GM12878 (cell line): Measurements from ENCODE around the gene ASCL4. TPM values are rescaled to one million over a fixed set of nuclear protein-coding genes. Genes with fewer than 3 reads are reported as not detected.

Source experiments
- ATAC-seq: fragments of 200-7000 bp; cut with Tn5 transposase; 3 replicates; pipeline ENCODE4 v1.9.1; 2020; ENCODE audit warnings: mild to moderate bottlenecking, moderate library complexity
- BruUV-seq: library from RNA; stranded (reverse); fragments of 400-500 nt; replicated peaks from 2 replicates; lab custom pipeline; 2021; lab: Mats Ljungman, UMichigan
- CTCF ChIA-PET: fragments of 300-600 bp; sonication (Branson Sonifier 250); formaldehyde crosslinking; extraction: SDS; loops from one replicate; lab custom pipeline; 2021; ENCODE audit warnings: inconsistent platforms; lab: Yijun Ruan, JAX
- POLR2A ChIA-PET: fragments of 350-600 bp; formaldehyde crosslinking; extraction: SDS; loops from one replicate; lab custom pipeline; 2021; ENCODE audit warnings: inconsistent platforms; lab: Charles Lee
- RAD21 ChIA-PET: fragments of 300-600 bp; sonication (Branson Sonifier 250); formaldehyde crosslinking; loops from one replicate; lab custom pipeline; 2023; ENCODE audit warnings: antibody characterized with exemption; ENCODE audit not compliant: unreplicated experiment; lab: Charles Lee
- SMC1A ChIA-PET: fragments of 300-600 bp; sonication (Branson Sonifier 250); formaldehyde crosslinking; loops from one replicate; lab custom pipeline; 2023; ENCODE audit not compliant: unreplicated experiment, uncharacterized antibody; lab: Charles Lee
- DNase-seq: peaks from one replicate; pipeline ENCODE4 v3.0.0-alpha.2; 2011; ENCODE audit warnings: low read depth, low spot score
- FAIRE-seq: peaks from 3 replicates; lab custom pipeline; 2011; peaks lifted over from hg19 to GRCh38; lab: Jason Lieb, UNC
- H2AFZ ChIP-seq: 2 replicates; pipeline ENCODE4 v1.6.0; 2011; ENCODE audit warnings: low read depth, low read length, control low read depth; ENCODE audit not compliant: control insufficient read depth
- H3K27ac ChIP-seq: 2 replicates; pipeline ENCODE4 v1.5.1; 2011; ENCODE audit warnings: control low read depth; ENCODE audit not compliant: control insufficient read depth, insufficient read depth
- H3K27me3 ChIP-seq, 2 experiments: replicated peaks in 1 of 2; 2 replicates each; pipeline versions ENCODE4 v1.6.0 to v1.6.1; 2011; ENCODE audit warnings: low read length in 1 of 2; ENCODE audit not compliant: control insufficient read depth in 2 of 2, insufficient read depth in 2 of 2
- H3K36me3 ChIP-seq, 2 experiments: 2 replicates each; pipeline ENCODE4 v1.5.1; 2011; ENCODE audit warnings: low read length in 1 of 2; ENCODE audit not compliant: control insufficient read depth in 2 of 2, insufficient read depth in 2 of 2
- H3K4me1 ChIP-seq: 2 replicates; pipeline ENCODE4 v1.6.1; 2011; ENCODE audit warnings: mild to moderate bottlenecking, low read length, moderate library complexity, mixed read lengths; ENCODE audit not compliant: control insufficient read depth, insufficient read depth
- H3K4me2 ChIP-seq: 2 replicates; pipeline ENCODE4 v1.6.0; 2011; ENCODE audit warnings: control low read depth; ENCODE audit not compliant: control insufficient read depth, insufficient read depth
- H3K4me3 ChIP-seq: fragments of 200-600 bp; sonication (generic); 2 replicates; pipeline ENCODE4 v1.5.1; 2016
- H3K79me2 ChIP-seq: 2 replicates; pipeline ENCODE4 v1.6.0; 2011; ENCODE audit warnings: low read length; ENCODE audit not compliant: control insufficient read depth, insufficient read depth
- H3K9ac ChIP-seq: 2 replicates; pipeline ENCODE4 v1.8.0; 2011; ENCODE audit warnings: low read length, control low read depth, mixed read lengths; ENCODE audit not compliant: control insufficient read depth, insufficient read depth
- H3K9me3 ChIP-seq: replicated peaks from 3 replicates; pipeline ENCODE4 v1.5.1; 2011; ENCODE audit warnings: mild to moderate bottlenecking, low read length; ENCODE audit not compliant: control insufficient read depth, insufficient read depth
- H4K20me1 ChIP-seq: 2 replicates; pipeline ENCODE4 v1.6.0; 2011; ENCODE audit not compliant: control insufficient read depth, insufficient read depth
- BRCA1 ChIP-seq: IDR thresholded peaks from 2 replicates; pipeline ENCODE4 v1.6.1; 2011; ENCODE audit warnings: low read depth, low read length, improper control_type of control experiment
- EP300 ChIP-seq, 2 experiments: fragments of 150-350 bp in 1 of 2; IDR thresholded peaks; 2 replicates each; pipeline ENCODE4 v1.6.1; 2011 to 2012; ENCODE audit warnings: low read depth in 2 of 2, low read length in 2 of 2, borderline replicate concordance in 1 of 2, improper control_type of control experiment in 1 of 2, inconsistent platforms in 1 of 2; ENCODE audit not compliant: control insufficient read depth in 1 of 2
- MXI1 ChIP-seq: fragments of 150-350 bp; IDR thresholded peaks from 2 replicates; pipeline ENCODE4 v1.6.1; 2011; ENCODE audit warnings: low read depth, mild to moderate bottlenecking, inconsistent platforms, low read length, improper control_type of control experiment
- NBN ChIP-seq: fragments of 450-650 bp; IDR thresholded peaks from 2 replicates; pipeline ENCODE4 v1.6.1; 2016
- NFIC ChIP-seq: IDR thresholded peaks from 2 replicates; pipeline ENCODE4 v1.6.1; 2012; ENCODE audit warnings: low read depth, mild to moderate bottlenecking, inconsistent platforms, low read length, moderate library complexity
- POU2F2 ChIP-seq: IDR thresholded peaks from 3 replicates; pipeline ENCODE4 v1.6.1; 2011; ENCODE audit warnings: low read depth, mild to moderate bottlenecking, low read length, borderline replicate concordance
- RAD21 ChIP-seq: IDR thresholded peaks from 2 replicates; pipeline ENCODE4 v1.6.1; 2011; ENCODE audit warnings: mild to moderate bottlenecking, low read depth, low read length, moderate library complexity; ENCODE audit not compliant: insufficient read depth
- RUNX3 ChIP-seq: IDR thresholded peaks from 2 replicates; pipeline ENCODE4 v1.6.1; 2012; ENCODE audit warnings: low read length, inconsistent platforms
- SPI1 ChIP-seq: IDR thresholded peaks from 2 replicates; pipeline ENCODE4 v1.6.1; 2011; ENCODE audit warnings: low read depth, mild to moderate bottlenecking, low read length, moderate library complexity, borderline replicate concordance; ENCODE audit not compliant: insufficient read depth
- TBL1XR1 ChIP-seq: IDR thresholded peaks from 2 replicates; pipeline ENCODE4 v1.6.1; 2012; ENCODE audit warnings: low read depth, low read length, improper control_type of control experiment
- YY1 ChIP-seq: IDR thresholded peaks from 2 replicates; pipeline ENCODE4 v1.6.1; 2011; ENCODE audit warnings: low read depth, mild to moderate bottlenecking, low read length
- ZNF24 ChIP-seq: fragments of 450-650 bp; IDR thresholded peaks from 2 replicates; pipeline ENCODE4 v1.6.1; 2017; ENCODE audit warnings: antibody characterized with exemption, mild to moderate bottlenecking
- WGBS: methylation state at CpG from one replicate; pipeline ENCODE4 v1.1.6; 2016; ENCODE audit warnings: low lambda C conversion rate; ENCODE audit not compliant: insufficient replicate concordance, insufficient coverage; ENCODE audit errors: missing lambda C conversion rate; 5-methylcytosine and 5-hydroxymethylcytosine counted together
- in situ Hi-C: fragments of 300-500 bp; cut with MboI; formaldehyde crosslinking; loops from 9 replicates; pipeline ENCODE4 v1.14.3; 2018; ENCODE audit warnings: mixed read lengths
- intact Hi-C: fragments of 100-400 bp; cut with micrococcal nuclease; formaldehyde crosslinking; loops from one replicate; pipeline ENCODE4 v1.14.2; 2022; ENCODE audit not compliant: unreplicated experiment
- polyA plus RNA-seq, 11 experiments: library from polyadenylated mRNA; depleted of rRNA in 4 of 11; unstranded in 6 of 11; stranded (reverse) in 5 of 11; fragments of >200 nt; fragmentation: Nextera tagmentation in 4 of 11; fragmentation: Illumina TruSeq in 1 of 11; extraction: Ambion mirVana in 4 of 11; extraction: Trizol in 1 of 11; gene quantifications; 1 replicate in 1 of 11; 2 replicates in 10 of 11; pipeline versions ENCODE4 v1.2.1 to v1.2.3, GENCODE V29; 2011 to 2016; ENCODE audit warnings: inconsistent platforms in 2 of 11, missing spikeins in 2 of 11, low read depth in 1 of 11
- total RNA-seq, 4 experiments: library from RNA; depleted of rRNA in 3 of 4; stranded (reverse); fragments of >200 nt in 3 of 4; fragmentation: Illumina TruSeq in 1 of 4; extraction: Trizol in 1 of 4; gene quantifications; 2 replicates each; pipeline versions ENCODE4 v1.2.1 to v1.2.3, GENCODE V29; 2013 to 2021
- TF ChIP-seq, protein P1 (sequence below): fragments of 450-650 bp; IDR thresholded peaks from 2 replicates; pipeline ENCODE4 v1.6.1; 2018; ENCODE audit warnings: mild to moderate bottlenecking, low read depth, moderate library complexity; ENCODE audit not compliant: partially characterized antibody
- TF ChIP-seq, protein P2 (sequence below): IDR thresholded peaks from 2 replicates; pipeline ENCODE4 v1.6.1; 2011; ENCODE audit warnings: low read depth, mild to moderate bottlenecking, low read length, moderate library complexity, borderline replicate concordance; ENCODE audit errors: extremely low read depth

The ASCL4 gene
- total and polyA plus RNA-seq, 10 of the 15 experiments (the other 5 are each of a cell fraction or from before 2014, with no cell fraction given), result not detected

DNA sequence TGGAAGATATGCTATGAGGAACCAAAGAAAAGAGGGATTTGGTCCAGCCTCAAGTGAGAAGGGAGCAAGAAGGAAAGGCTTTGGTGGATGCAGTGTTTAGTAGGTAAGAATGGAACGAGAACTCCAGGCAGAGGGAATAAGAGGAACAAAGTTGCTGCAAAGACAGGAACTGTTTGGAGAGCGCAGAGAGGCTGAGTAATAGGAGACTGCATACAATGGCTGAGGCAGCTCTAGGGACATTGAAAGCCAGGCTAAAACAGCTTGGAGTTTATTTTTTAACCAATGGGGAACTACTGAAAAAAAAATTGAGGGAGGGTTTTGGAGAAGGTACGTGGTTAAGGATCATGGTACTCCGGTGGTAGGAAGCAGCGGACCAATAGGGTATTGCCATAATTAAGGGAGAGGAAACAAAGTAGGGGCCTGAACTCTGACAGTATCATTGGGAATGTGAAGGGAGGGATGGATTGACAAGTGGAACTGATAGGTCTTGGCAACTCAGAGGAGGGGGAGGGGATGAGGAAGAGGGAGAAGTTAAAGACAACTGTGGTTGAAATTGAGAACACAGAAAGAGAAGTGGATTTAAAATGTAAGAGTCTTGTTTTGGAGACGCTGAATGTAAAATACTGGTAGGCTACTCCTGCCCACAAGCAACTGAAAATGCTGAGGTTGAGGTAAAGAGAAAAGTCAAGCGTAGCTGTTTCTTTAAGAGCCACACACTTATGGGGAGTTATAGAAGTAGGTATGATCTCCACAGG, 4.8 kb downstream of the ASCL4 start (continued):
- peak; percentile 70; the same call in 1 of the 2 replicates for TF ChIP-seq TBL1XR1
- TF ChIP-seq EP300 (IDR thresholded peaks at IDR 0.05; ENCODE audit: borderline replicate concordance in 1 of 2, control insufficient read depth in 1 of 2, low read depth in 2 of 2, low read length in 2 of 2), result peak; percentile 47 to 79; a peak in 3 of 4 replicates
- no peak for TF ChIP-seq BRCA1
- no peak for TF ChIP-seq YY1
- no peak for TF ChIP-seq ZNF24

DNA sequence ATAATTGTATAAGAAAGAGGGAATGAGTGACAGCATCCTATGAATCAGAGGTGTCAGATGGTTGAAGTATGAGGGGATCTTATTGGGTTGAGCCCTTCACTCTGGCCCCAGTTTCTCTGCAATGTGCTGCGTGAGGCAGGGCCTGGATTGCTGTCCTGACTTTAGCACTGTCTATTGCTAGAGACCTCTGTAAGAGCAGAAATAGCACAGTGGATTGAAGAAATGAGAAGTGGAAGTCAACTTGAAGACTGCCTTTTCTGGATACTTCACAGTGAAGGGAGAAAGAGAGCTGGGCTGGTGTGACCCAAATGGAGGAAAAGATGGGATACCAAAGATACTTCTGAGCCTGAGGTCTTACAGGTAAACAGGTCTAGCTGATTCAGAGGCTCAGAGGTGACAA, 5.8 kb downstream of the ASCL4 start:
- in situ Hi-C loops, result no loop called here
- Histone ChIP-seq H3K4me2 (peak overlapping the region; percentile 49), H3K27me3 (peaks cover 0 to 2% of the 10 kb centered on the region in 2 experiments; a peak in 3 of 4 replicates), H3K9ac (no peak overlapping the region), H3K79me2 (no peaks in the 10 kb centered on the region), H3K4me3 (no peak overlapping the region), H3K36me3 (no peaks in the 10 kb centered on the region), H2AFZ (no peak overlapping the region), H3K9me3 (no peaks in the 10 kb centered on the region; the same call in 2 of the 3 replicates), H3K4me1 (peaks cover 42% of the 10 kb centered on the region), H3K27ac (no peak overlapping the region), H4K20me1 (no peaks in the 10 kb centered on the region)
- intact Hi-C loops, result loop anchor here (5.0 kb wide), 1 partner anchor 52 kb away; no protein-coding TSS in a partner anchor
- 100% methylated on average over 1 of the region's 1 CpG for WGBS
- BruUV-seq, result no TSS peak
- FAIRE-seq (no peak), ATAC-seq (no peak), DNase-seq (no peak)
- CTCF ChIA-PET, result interaction anchor here (1.9 kb wide), 1 partner anchor 20 kb away, joined by 5 read pairs; no protein-coding TSS in a partner anchor
- POLR2A ChIA-PET, result no interaction called here
- TF ChIP-seq MXI1 (no peak), RAD21 (no peak), NFIC (no peak), POU2F2 (no peak), NBN (no peak), SPI1 (0 out of 2 replicates have a peak, but pooled peaks have one; percentile 6), RUNX3 (no peak)
- TF ChIP-seq, protein P1, sequence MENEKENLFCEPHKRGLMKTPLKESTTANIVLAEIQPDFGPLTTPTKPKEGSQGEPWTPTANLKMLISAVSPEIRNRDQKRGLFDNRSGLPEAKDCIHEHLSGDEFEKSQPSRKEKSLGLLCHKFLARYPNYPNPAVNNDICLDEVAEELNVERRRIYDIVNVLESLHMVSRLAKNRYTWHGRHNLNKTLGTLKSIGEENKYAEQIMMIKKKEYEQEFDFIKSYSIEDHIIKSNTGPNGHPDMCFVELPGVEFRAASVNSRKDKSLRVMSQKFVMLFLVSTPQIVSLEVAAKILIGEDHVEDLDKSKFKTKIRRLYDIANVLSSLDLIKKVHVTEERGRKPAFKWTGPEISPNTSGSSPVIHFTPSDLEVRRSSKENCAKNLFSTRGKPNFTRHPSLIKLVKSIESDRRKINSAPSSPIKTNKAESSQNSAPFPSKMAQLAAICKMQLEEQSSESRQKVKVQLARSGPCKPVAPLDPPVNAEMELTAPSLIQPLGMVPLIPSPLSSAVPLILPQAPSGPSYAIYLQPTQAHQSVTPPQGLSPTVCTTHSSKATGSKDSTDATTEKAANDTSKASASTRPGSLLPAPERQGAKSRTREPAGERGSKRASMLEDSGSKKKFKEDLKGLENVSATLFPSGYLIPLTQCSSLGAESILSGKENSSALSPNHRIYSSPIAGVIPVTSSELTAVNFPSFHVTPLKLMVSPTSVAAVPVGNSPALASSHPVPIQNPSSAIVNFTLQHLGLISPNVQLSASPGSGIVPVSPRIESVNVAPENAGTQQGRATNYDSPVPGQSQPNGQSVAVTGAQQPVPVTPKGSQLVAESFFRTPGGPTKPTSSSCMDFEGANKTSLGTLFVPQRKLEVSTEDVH, result no peak
- TF ChIP-seq, protein P2, sequence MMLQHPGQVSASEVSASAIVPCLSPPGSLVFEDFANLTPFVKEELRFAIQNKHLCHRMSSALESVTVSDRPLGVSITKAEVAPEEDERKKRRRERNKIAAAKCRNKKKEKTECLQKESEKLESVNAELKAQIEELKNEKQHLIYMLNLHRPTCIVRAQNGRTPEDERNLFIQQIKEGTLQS, result no peak
- RAD21 ChIA-PET, result interaction anchor here (1.1 to 1.2 kb wide), 2 partner anchors 19 to 105 kb away, joined by 3 to 4 read pairs; no protein-coding TSS in a partner anchor
- SMC1A ChIA-PET, result interaction anchor here (2.5 kb wide), 1 partner anchor 21 kb away, joined by 7 read pairs; the partner anchor contains the start of gene PRDM4
